ENCODE data around the gene CDK5RAP1.

GRCh38 chr20:33391722-33392415 lies 9.4 kb downstream of the CDK5RAP1 start:
- no peak for TF ChIP-seq CTCF (tag by site-specific recombination; IDR thresholded peaks at IDR 0.05)
- TF ChIP-seq ZSCAN23 (tag by site-specific recombination; IDR thresholded peaks at IDR 0.05), result no peak
- TF ChIP-seq ZNF777 (tag by site-specific recombination; IDR thresholded peaks at IDR 0.05; ENCODE audit: borderline replicate concordance), result no peak
- TF ChIP-seq ZNF768 (tag by site-specific recombination; IDR thresholded peaks at IDR 0.05), result no peak
- TF ChIP-seq ZBTB1 (tag by site-specific recombination; IDR thresholded peaks at IDR 0.05), result no peak
- TF ChIP-seq KLF10 (tag by site-specific recombination; IDR thresholded peaks at IDR 0.05), result no peak
- TF ChIP-seq ZNF549 (tag by site-specific recombination; IDR thresholded peaks at IDR 0.05), result no peak
- TF ChIP-seq ZNF202 (tag by site-specific recombination; IDR thresholded peaks at IDR 0.05; ENCODE audit: borderline replicate concordance), result no peak
- no peak for TF ChIP-seq ZBTB49 (tag by site-specific recombination; IDR thresholded peaks at IDR 0.05; ENCODE audit: low read depth)
- TF ChIP-seq ZNF280C (tag by site-specific recombination; IDR thresholded peaks at IDR 0.05), result no peak
- TF ChIP-seq ZBTB8A (tag by site-specific recombination; IDR thresholded peaks at IDR 0.05), result no peak
- TF ChIP-seq ZIC2 (tag by site-specific recombination; IDR thresholded peaks at IDR 0.05), result no peak
